ENCODE measurements around the gene SEC14L2. TPM values are rescaled to one million over a fixed set of nuclear protein-coding genes. Genes with fewer than 3 reads are reported as not detected.

Gene SEC14L2
- total RNA-seq, 1 donor from 2014 or later = 1.3 TPM

DNA sequence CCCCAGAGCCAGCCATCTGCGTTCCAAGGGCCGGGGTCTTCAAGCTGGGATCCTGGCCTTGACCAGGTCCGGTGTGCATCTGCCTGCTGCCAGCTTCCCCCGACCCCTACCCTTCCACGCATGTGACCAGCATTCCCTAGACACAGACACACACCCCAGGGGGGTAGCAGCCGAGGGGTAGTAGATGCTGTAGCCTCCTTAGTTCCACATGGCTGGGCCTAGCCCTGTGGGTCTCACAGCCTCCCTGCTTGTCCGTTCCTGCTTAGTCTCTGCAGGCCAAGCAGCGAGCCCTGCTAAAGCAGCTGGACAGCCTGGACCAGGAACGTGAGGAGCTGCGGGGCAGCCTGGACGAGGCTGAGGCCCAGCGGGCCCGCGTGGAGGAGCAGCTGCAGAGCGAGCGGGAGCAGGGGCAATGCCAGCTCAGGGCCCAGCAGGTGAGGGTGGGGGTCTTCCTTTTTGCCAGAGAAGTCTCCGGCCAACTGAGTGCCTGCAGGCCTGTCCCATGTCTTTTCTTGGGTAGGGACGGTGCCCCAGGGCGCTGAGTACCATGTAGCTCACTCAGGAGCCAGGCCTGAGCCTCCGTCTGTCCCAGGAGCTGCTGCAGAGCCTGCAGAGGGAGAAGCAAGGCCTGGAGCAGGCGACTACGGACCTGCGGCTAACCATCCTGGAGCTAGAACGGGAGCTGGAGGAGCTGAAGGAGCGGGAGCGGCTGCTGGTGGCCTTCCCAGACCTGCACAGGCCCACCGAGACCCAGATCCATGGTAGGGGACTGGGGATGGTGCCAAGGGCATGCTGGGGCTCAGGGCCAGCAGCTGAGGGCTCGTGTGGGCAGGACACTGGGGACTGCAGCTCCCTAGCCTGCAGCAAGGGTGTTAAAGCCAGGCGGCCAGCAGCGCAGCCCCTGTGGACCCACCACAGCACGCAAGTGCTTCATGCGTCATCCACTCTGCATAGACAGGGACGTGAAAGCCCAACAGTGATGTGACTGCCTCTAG, 23.2 kb upstream of the SEC14L2 start:
- intact Hi-C loops (cut with DNase I) = no loop called here
- no peak for DNase-seq (ENCODE audit: low spot score)

DNA sequence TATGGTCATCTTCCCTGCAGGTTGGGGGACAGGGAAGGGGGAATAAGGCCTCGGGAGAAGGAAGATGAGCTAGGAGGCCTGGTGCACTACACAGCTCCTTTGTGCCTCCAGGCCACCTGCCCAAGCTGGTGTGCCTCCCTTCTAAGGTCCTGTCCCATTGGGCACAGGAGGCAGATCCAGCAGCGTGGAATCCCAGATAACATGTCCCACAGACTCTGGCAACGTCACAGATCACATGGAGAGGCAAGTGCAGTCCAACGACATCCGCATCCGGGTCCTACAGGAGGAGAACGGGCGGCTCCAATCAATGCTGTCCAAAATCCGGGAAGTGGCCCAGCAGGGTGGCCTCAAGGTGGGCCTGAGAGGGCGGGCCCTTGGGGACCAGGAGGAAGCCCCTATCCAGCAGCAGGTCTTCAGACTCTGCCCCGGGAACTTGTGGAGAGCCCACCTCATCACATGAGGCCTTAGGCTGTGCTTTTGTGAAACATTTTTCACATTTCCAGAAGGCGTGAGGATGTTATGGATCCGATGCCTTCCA, 21.4 kb upstream of the SEC14L2 start:
- intact Hi-C loops (cut with DNase I) = no loop called here
- no peak for DNase-seq (ENCODE audit: low spot score)

DNA sequence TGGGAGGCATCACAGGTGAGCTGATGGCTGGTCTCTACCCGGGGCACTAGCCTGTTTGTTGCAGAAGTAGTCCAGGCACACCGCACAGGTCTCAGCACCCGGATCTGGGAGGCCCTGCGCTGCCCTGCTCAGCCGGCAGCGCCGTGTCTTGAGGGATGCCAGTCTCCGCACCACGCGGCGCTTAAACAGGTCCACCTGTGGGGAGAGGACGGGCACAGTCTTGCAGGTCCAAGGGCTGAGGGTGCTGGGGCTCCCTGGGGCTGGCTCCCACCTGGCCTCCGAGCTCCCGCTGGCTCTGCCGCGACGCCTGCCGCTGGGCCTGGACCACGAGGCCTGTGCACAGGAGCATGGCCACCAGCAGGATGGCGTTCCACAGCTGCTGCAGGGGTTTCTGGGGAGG, 16.8 kb upstream of the SEC14L2 start:
- DNase-seq (ENCODE audit: low spot score) = no peak
- intact Hi-C loops (cut with DNase I) = no loop called here

DNA sequence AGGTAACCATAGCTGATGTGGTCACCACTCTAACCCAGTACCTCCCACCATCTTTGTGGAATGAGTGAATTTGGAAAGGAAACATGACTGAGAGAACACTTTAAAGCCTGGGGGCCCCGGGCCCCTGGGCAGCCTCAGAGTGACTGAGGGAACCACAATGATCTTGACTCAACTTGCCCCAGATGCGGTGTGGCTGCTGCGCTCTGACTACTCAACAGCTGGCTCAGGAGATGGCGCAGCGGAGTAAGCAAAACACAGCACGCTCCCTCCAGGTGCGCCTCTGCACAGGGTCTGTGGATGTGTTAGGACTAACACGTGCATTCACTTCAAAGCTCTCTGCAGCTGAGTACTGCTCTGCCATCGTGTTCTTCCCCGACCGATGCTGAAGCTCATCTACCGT, 15.6 kb upstream of the SEC14L2 start:
- intact Hi-C loops (cut with DNase I) = no loop called here
- DNase-seq (ENCODE audit: low spot score) = no peak

DNA sequence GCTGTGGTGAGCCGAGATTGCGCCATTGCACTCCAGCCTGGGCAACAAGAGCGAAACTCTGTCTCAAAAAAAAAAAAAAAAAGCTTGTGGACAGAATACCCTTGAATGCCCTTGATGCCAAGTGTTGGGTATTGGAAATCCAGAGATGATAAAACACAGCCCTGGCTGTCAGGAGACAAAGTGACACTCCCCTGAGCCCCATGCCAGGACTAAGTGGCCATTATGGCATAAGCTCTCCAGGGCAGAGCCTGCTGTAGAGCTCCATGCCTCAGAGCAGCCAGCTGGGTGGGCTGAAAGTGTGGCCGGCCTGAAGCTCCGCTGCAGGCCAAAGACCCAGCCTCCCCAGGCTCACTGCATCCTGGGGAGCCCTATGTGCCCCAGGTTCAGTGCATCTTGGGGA, 14.5 kb upstream of the SEC14L2 start:
- DNase-seq (ENCODE audit: low spot score) = no peak
- intact Hi-C loops (cut with DNase I) = no loop called here

DNA sequence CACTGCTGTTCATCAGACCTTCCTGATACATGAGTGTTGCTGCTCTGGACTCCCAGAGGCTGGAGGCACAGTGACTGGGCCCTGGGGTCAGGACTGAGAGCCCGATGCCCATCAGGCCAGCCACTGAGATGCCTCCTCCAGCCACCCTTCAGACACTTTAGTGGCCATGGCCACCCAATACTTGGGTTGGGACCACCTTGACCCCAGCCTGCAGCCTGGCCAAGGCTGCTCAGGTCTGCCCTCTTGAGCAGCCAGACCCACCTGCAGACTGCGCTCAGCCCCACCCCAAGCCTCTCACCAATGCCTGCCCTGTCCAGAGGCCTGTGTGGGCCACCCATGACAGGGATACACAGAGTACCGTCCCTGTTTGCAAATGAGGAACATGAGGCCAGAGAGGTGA, 13.8 kb upstream of the SEC14L2 start:
- intact Hi-C loops (cut with DNase I) = no loop called here
- no peak for DNase-seq (ENCODE audit: low spot score)

DNA sequence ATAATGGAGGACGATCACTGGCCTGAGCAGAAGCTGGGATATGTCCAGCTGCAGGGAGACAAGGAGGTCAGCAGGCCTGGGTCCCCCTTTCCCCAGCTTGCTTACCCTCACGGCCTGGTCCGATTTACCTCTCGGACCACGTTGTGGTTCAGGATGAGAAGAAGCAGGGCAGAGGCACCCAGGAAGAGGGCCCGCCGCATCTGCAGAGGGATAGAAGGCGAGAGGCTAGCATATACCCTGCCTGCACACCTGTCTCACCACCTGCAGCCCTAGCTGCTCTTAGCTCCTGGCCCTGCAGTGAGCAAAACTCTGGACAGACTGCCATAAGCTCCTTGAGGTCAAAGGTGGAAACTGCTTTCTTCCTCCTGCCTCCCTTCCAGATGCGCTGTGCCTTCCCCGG, 10.9 kb upstream of the SEC14L2 start:
- no peak for DNase-seq (ENCODE audit: low spot score)
- intact Hi-C loops (cut with DNase I) = loop anchor here (1.0 to 5.0 kb wide), 4 partner anchors 59 to 279 kb away; partner anchors contain the start of gene TBC1D10A

DNA sequence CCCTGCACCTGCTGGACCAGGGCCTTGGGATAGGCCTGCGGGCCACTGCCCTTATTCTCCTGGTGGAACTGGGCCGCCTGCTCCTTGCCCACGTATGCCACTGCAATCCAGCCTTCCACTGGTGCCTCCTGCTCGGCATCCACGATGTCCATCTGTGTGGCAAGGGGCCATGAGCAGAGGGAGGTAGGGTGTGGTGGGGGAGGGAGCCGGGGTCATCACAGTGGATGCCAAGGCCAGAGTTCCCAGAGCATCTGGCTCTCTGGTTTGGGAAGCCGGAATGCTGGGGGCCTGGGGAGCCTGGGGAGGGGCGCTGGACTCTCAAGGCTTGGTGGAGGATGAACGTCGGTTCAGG, 10.2 kb upstream of the SEC14L2 start:
- DNase-seq (ENCODE audit: low spot score) = no peak

DNA sequence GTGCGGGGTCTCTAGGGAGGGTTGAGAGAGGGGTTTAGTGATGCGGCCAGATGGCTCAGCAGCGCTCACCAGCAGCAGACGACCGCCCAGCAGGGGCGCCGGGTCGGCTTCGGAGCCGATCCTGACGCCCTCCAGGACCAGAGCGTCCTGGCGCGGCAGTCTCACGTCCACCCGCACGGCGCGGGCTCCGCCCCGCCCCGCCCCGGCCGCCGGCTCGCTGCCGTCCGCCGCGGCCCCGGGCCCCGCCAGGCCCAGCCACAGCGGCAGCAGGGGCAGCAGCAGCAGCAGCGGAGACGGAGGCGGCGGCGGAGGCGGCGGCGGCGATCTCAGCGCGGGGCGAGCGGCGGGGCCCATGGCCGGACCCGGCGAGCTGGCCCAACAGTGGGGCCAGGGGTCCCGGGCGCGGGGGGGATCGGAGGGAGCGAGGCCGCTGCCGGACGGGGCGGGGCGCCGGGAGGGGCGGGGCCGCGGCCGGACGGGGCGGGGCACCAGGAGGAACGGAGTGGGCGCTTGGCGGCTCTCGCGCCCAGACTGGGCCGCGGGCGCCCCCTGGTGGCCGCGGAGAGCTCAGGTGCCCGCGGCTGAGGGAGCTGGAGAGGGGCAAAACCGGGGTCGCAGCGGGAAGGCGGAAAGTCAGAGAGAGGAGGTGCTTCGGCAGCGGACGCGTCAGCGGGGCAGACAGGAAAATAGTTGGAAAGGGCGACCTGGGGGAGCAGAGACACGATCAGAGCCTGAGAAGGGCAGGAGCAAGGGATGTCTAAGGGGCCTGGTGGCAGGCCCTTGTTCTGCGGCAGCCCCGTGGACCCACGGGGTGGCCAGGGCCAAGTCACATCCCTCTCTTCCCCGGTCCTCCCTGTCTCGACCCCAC, 9.6 kb upstream of the SEC14L2 start, which contains the start of gene RNF215:
RNF215 (minus strand) TSS at position 452 of the 868 bp plus-strand sequence; CDS start at position 354, 98 bp downstream.
- DNase-seq (ENCODE audit: low spot score) = peak; percentile 94
- intact Hi-C loops (cut with DNase I) = loop anchor here (1.0 to 5.0 kb wide), 5 partner anchors 31 to 280 kb away; partner anchors contain the start of genes SF3A1 and TBC1D10A

More for the DNA sequence above, 10.2 kb upstream of the SEC14L2 start:
- intact Hi-C loops (cut with DNase I) = loop anchor here (1.0 to 5.0 kb wide), 4 partner anchors 59 to 279 kb away; partner anchors contain the start of gene TBC1D10A

DNA sequence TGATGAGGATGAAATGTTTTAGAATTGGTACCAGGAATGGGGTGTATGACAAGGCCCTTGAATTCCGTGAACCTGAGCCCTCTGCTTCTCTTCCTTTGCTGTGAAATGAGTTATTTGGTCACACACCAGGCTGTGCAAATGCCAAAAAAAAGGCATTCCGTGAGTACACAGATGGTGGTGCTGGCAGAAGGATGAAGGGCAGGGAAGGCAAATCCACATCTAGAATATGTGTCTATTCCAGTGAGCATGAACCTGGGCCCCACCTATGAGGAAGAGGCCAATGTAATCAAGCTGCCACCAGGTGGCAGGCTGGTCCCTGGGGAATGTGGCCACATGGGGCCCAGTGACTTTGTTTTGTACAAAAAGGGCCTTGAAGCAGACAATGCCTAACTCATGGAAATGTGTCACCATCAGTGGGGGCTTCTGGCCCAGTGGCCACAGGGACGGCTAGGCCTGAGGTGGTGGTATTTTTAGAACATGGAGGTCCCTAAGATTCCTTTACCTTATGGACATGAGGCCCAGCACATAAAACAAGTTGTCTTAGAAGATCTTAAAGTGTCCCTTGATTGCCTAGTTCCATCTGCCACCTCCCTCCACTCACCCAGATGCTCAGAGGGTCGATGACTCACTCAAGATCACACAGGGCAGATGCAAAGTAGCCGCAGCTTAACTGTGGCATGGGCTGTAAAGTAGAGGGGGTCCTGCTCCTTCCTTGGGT, 5.7 kb upstream of the SEC14L2 start:
- intact Hi-C loops (cut with DNase I) = loop anchor here (5.0 kb wide), 1 partner anchor 91 kb away; no protein-coding TSS in a partner anchor
- no peak for DNase-seq (ENCODE audit: low spot score)

DNA sequence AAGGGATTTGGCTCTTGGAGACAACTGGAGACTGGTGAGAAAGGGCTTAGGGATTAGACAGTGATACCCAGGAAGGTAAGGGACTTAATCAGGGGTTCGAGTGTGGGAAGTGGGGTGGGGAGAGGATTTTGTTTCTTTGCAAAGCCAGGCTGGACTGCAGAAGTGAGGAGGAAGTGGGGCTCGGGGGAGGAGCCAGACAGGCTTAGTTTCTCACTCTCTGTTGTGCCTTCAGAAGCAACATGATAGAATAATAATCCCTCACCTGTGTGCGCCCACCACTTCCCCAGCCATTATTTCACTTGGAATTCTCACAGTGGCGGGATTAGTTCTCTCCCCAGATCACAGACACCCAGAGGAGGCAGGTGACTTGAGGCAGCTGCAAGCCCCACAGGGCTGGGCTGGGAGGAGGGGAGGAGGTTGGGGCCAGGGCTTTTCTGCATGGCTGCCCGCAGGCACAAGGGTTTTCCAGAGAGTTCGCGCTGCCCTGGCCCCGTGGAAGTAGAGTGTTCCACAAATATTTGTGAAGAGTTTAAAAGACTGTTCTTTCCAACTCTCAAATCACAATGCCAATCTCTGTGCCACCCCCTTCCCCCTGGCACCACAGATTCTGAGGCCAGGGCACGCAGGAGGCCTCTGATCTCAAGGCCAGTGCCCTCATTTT, 4.0 kb upstream of the SEC14L2 start:
- intact Hi-C loops (cut with DNase I) = loop anchor here (5.0 kb wide), 1 partner anchor 90 kb away; no protein-coding TSS in a partner anchor
- DNase-seq (ENCODE audit: low spot score) = no peak

DNA sequence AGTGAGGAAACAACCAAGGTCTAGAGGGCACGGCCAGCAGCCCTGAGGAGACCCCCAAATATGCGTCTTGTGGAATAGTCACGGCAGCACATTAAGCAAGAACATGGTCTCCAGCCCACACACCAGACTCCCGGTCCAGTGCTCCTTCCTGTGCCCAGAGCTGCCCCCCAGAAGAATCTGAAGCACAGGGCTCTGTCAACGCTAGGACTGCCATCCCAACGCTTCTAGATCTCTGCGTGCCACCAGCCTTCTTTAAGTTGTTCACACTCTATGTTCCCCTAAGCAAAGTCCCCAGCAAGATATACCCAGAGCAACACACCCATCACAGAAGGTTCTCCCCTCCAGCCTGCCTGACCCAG, 3.5 kb upstream of the SEC14L2 start:
- intact Hi-C loops (cut with DNase I) = loop anchor here (5.0 kb wide), 1 partner anchor 89 kb away; no protein-coding TSS in a partner anchor
- DNase-seq (ENCODE audit: low spot score) = no peak

DNA sequence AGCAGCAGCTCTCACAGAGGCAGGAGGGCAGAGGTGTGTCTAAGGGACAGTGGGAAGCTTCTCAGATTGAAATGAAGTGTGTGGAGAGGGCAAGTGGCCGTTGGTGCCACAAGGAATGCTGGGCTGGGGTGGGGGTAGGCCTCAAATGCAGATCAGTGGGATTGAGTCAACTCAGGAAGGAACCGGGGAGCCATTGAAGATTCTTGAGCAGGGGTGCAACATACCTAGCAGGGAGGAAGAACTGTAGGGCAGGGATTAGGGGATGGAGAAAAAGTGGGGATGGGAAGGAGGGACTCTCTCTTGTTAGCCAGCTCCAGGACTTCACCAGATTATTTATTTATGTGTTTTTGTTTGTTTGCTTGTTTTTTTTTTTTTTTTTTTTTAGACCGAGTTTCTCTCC, 2.9 kb upstream of the SEC14L2 start:
- intact Hi-C loops (cut with DNase I) = loop anchor here (5.0 kb wide), 1 partner anchor 88 kb away; no protein-coding TSS in a partner anchor
- DNase-seq (ENCODE audit: low spot score) = no peak

DNA sequence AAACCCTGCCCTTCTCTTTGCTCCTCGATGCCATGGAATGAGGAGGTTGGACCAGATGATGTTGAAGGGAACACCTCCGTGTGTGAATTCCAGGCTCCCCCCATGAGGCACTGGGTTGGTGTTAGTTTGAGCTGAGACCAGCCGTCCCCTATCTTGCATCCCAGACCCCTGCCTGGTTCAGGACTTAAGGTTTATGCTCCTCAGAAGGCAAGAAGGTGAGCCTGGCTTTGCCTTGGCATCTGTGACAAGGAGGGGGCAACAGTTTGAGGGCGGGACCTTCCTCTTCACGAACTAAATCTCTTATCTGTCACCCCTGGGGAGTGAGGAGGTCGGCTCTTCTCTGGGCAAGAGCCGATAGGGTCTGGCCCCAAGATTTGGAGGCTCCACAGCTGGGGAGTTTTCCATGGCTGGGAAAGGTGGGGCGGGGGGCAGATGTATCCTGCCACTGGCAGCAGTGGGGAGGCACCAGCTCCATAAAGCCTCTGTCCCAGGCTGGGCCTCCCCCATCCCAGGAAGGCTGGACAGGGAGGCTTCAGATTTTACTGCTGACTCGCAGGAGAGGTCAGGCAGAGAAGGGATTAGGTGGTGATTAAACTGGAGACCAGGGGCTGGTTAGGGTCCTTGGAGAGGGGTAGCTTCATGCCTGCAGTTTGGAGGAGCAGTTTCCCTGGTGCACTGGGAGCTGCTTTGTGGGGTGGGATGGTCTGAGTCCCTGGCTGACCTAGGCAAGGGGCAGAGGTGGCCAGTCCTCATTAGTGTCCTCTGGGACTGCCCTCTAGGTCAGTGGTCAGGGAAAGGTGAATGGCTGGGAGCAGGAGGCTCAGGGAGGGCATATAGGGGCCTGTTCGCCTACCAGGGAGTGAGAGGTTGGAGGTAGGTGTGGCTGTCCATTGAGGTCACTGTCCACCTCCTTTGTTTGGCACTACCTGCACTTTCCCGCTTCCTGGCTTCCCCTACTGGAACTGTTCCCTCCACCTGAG, 1.1 kb downstream of the SEC14L2 start:
- intact Hi-C loops (cut with DNase I) = no loop called here
- DNase-seq (ENCODE audit: low spot score) = no peak

DNA sequence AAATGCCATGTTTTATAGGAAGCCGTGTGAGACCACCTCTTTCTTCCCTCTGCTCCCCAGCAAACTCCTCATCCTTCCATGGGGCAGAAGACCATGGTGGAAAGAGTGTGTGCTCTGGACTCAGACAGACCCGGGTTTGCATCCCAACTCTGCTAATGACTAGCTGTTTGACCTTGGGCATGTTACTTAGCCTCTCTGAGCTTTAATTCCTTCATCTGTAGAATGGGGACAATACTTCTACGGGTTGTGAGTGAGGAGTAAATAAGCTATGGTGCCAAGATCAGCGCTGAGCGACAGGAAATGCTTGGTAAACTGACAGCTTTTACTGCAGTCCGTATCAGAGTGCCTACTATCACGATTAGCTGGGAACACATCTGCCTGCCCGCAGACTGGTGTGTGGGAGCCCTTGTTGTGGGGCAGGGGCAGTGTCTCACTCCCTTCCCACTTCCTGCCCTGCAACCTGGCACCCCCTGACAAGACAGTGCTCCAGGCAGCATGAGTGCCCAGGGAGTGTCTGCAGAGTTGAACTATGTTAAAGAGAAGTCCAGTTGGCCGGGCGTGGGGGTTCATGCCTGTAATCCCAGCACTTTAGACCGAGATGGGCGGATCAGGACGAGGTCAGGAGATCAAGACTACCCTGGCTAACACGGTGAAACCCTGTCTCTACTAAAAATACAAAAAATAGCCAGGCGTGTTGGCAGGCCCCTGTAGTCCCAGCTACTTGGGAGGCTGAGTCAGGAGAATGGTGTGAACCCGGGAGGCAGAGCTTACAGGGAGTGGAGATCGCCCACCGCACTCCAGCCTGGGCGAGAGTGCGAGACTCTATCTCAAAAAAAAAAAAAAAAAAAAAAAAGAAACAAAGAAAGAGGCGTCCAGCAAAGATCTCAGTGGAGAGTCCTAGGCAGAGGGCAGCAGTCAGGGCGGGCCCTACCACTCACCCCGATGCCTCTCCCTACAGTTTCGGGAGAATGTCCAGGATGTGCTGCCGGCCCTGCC, 2.2 kb downstream of the SEC14L2 start:
- intact Hi-C loops (cut with DNase I) = no loop called here
- DNase-seq (ENCODE audit: low spot score) = no peak

DNA sequence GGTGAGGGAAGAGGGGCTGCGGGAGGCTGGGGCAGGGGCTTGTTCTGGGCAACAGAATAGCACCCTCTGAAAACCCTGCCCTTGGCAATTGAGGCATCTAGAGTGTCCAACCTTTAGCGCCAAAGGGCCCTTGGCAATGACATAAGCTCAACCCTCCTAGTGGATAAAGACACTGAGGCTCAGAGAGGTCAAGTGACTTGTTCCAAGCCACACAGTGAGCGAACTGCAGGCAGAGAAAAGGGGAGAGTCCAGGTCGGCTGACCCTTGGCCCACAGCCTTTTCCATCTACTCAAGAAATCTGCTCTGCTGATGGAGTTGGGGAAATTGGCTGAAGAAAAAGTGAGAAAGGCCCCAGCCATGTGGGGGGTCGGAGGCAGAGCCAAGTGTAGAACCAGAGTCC, 2.9 kb downstream of the SEC14L2 start:
- DNase-seq (ENCODE audit: low spot score) = no peak
- intact Hi-C loops (cut with DNase I) = no loop called here

All from cardiac septum (tissue), 1 donor.